ENCODE measurements around the gene MAST3. TPM values are rescaled to one million over a fixed set of nuclear protein-coding genes. Genes with fewer than 3 reads are reported as not detected.

MAST3 gene
- total and polyA plus RNA-seq, 2 of the 8 experiments (the other 6 are each of a cell fraction or from before 2014, with no cell fraction given), result 3.4 to 9.0 TPM

GRCh38 chr19:18192673-18193387 is 95.3 kb downstream of the MAST3 start, which contains the start of gene MPV17L2 (continued):
- TF ChIP-seq RBBP5 (IDR thresholded peaks at IDR 0.05; ENCODE audit: borderline replicate concordance, low read depth, low read length) (no peak), PHF8 (conservative IDR thresholded peaks at IDR 0.05; ENCODE audit: low read depth, low read length) (peak; percentile 79; the same call in 1 of the 2 replicates), TAF1 (IDR thresholded peaks at IDR 0.05; ENCODE audit: low read depth, low read length) (peak; percentile 64), KDM4A (IDR thresholded peaks at IDR 0.05; ENCODE audit: low read depth, low read length, severe bottlenecking) (peak; percentile 77), YY1 (IDR thresholded peaks at IDR 0.05; ENCODE audit: low read depth, low read length) (peak; percentile 57; the same call in 1 of the 2 replicates), MAX (IDR thresholded peaks at IDR 0.05) (peak; percentile 35; the same call in 1 of the 2 replicates), ZNF274 (IDR thresholded peaks at IDR 0.05; ENCODE audit: borderline replicate concordance, extremely low read depth, low read length) (no peak), FOSL1 (IDR thresholded peaks at IDR 0.05; ENCODE audit: insufficient read depth, low read depth, low read length) (no peak), SP1 (IDR thresholded peaks at IDR 0.05; ENCODE audit: low read depth, low read length) (peak; percentile 100), POLR2A (IDR thresholded peaks at IDR 0.05; ENCODE audit: control extremely low read depth in 1 of 2, low read depth in 2 of 2, low read length in 2 of 2) (peak in 1 of 2 experiments; percentile 69; a peak in 2 of 3 replicates)

Data from H1 (cell line).